NCI-H345 (cell line): ENCODE measurements around the gene TRIP13.
"Not testable (repeated sequence)": the region's sequence is repeated elsewhere in the genome, so short reads cannot be mapped to it uniquely, and the experiment has no call there.

Source experiments
- DNase-seq: peaks from one replicate; lab custom pipeline; 2025; lab: John Stamatoyannopoulos, UW

Gene TRIP13

GRCh38 chr5:920321-920720 is 27.6 kb downstream of the TRIP13 start:
- DNase-seq = no peak

DNA sequence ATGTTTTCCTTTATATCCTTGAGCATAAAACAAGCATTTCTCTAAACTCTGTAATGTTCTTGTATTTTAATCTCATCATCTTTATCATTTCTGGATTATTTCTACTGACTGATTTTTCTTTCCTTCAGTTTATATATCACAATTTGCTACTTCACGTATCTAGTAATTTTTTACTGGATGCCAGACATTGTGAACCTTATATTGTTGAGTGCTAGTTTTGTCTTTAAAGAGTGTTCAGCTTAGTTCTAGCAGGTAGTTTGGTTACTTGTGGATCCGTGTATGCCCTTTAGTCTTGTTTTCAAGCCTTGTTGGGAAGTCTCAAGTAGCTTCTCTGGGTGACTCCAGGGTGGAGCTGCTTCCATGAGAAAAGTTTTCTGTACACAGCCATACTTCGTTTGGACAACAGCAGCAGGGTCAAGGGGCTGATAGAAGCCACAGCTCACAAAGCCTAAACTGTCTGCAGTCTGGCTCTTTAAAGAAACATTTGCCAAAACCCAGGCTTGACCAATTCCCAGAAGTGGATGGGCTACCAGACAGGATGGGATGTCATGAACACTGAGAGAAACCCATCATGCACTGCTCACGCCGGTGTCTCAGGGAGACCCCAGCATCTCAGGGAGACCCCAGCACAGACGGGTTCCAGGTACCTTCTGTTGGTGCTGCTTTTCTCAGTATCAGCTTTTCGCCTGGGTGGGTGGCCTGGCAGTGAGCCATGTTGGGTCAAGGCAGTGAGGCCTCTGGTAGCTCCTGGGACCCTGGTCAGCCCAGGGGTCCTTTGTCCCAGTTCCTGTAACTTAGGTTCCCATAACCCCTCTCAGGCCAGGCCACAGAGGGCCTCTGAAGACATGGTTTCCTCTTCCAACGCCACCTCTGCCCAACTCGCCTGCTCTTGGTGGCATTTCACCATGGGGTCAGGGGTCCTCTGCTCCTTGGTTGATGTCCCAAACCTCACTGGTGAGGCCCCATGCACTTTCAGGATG is 29.1 kb downstream of the TRIP13 start:
- DNase-seq = no peak

DNA sequence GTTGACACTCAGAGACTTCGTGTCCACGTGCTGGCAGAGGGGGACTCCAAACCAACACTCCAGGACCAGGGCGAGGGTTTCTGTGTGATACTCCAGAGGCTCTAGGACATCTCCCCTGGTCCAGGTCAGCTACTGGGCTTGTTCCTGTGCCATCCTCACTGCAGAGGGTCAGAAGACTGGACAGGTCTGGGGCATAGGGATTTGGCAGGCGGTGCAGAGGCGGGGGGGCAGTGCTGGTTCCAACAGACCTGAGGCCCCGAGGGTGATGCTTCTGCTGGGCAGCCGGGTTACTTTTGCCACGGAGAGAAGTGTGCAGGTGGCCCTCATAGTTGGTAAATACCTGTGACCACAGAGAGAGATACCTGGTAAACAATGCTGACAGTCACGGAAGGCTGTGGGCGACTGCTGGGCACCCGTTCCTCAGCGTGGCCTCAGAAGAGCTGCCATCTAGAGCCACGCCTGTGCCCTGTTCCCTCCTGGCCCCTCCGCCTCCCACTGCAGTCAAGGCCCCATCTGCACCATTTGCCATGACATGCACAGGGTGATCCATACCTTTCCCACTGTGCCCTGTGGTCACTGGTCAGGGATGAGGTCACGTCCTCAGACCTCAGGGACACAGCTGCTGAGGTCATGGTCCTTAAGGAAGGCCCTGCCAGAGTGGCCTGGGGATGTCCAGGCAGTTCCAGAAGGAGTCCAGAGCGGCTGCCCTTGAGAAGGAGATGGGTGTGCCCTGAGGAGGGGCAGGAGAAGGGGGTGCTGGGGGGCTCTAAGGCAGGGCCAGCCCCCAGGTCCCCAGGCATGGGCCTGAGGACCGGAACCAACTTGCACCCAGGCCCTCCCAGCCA is 30.0 kb downstream of the TRIP13 start:
- DNase-seq = no peak

- DNase-seq = peak; percentile 74
Measured at GRCh38 chr5:923281-923873, 30.7 kb downstream of the TRIP13 start.

DNA sequence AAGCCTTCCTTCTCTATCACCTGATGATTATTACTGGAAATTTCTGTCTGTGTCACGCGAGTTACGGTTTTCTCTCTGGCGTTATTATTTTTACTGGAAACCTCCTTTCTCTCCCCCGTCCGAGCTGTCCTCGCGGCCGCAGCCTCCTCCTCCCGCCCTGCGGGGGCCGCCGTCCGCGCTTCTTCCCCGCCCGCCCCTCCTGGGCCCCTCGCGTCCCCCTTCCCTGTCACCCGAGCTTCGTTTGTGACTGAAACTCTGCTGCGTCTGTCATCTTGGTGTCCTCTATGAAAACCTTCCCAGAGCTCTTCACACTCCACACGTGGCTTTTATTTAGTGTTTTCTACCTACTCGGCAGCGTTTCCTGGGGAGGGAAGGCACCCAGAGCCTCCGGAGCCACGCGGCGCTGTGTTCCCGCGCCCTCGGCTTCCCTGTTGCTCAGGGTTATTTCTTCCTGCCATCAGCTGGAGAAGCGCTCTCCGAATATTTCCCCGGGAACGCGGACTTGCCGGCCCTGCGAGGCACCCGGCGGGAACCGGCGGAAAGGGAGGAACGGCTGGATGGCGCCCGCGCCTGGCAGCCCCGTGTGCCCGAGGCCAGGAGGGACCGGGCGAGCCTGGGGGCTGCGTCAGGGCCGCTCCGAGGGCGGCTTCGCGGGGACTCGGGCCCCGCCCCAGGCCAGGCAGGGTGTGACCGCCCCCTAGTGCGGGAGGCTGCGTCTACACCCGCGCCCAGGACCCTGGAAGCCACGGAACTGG is 33.9 kb downstream of the TRIP13 start:
- DNase-seq = no peak

- no peak for DNase-seq
Measured at GRCh38 chr5:927172-928015, 34.7 kb downstream of the TRIP13 start.

DNA sequence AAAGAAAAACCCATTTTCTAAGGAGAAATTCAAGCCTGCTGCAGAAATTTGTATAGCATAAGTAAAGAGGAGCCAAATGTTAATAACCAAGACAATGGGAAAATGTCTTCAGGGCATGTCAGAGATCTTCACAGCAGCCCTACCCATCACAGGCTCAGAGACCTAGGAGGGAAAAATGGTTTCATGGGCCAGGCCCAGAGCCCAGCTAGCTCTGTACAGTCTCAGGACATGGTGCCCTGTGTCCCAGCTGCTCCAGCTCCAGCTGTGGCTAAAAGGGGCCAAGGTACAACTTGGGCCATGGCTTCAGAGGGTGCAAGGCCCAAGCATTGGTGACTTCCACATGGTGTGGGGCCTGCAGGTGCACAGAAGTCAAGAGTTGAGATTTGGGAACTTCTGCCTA is 36.5 kb downstream of the TRIP13 start:
- not testable (repeated sequence) for DNase-seq

DNA sequence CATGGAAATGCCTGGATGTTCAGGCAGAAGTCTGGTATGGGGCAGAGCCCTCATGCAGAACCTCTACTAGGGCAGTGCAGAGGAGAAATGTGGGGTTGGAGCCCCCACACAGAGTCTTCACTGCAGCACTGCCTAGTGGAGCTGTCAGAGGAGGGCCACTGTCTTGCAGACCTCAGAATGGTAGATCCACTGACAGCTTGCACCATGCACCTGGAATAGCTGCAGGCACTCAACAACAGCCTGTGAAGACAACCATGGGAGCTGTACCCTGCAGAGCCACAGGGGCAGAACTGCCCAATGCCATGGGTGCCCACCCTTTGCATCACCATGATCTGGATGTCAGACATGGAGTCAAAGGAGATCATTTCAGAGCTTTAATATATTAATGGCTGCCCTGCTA is 36.9 kb downstream of the TRIP13 start:
- no peak for DNase-seq

DNA sequence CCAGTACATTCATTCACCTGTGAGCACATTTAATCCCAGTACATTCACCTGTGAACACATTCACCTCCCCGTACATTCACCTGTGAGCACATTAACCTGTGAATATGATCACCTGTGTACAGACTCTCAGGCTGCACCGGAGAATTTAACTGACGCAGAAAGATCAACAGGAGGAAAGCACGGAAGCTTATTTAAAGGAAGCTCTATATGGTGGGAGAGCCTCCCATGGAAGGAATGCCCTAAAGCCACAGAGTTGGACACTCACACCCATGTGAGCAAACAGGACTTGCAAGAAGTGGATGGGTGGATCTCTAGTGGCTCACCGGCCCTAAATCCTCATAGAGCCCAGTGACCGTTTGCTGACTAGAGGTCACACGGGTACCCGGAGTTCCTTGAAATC is 38.2 kb downstream of the TRIP13 start:
- no peak for DNase-seq

GRCh38 chr5:931570-932145 is 39.0 kb downstream of the TRIP13 start:
- no peak for DNase-seq

DNA sequence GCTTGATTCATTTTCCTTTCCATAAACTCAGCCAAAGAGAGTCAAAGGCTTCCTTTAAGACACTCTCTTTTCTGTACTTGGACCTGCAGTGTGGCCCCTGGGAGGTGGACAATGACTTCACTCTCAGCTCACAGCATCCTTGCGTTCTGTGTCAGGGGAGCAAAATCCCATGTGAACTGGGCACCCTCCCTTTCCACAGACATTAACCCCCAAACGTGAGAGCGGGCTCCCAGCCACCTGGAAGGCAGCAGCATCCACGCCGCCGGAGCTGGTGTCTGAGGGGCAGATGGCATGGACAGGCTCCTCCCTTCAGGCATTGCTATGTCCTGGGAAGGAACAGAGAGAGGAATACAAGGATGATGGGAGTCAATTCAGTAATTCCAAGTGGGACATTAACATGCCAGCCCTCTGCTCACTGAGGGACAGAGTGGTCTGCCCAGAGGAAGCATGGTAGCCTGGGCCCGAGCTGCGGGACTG is 39.5 kb downstream of the TRIP13 start:
- no peak for DNase-seq

- DNase-seq = no peak
Measured at GRCh38 chr5:932628-933250, 40.1 kb downstream of the TRIP13 start.

GRCh38 chr5:933251-933861 is 40.7 kb downstream of the TRIP13 start:
- DNase-seq = no peak

DNA sequence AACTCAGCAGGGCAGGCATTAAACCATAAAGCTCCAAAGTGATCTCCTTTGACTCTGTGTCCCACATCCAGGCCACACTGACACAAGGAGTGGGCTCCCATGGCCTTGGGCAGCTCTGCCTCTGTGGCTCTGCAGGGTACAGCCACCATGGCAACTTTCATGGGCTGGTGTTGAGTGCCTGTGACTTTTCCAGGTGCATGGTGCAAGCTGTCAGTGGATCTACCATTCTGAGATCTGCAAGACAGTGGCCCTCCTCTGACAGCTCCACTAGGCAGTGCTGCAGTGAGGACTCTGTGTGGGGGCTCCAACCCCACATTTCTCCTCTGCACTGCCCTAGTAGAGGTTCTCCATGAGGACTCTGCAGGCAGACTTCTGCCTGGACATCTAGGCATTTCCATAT is 41.3 kb downstream of the TRIP13 start:
- not testable (repeated sequence) for DNase-seq

DNA sequence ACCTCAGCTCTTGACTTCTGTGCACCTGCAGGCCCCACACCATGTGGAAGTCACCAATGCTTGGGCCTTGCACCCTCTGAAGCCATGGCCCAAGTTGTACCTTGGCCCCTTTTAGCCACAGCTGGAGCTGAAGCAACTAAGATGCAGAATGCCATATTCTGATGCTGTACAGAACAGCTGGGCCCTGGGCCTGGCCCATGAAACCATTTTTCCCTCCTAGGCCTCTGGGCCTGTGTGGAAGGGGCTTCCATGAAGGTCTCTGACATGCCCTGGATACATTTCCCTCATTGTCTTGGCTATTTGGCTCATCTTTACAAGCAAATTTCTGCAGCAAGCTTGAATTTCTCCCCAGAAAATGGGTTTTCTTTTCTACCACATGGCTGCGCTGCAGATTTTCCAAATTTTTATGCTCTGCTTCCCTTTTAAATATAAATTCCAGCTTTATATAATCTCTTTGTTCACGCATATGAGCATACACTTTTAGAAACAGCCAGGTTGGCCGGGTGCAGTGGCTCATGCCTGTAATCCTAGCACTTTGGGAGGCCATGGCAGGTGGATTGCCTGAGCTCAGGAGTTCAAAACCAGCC is 41.8 kb downstream of the TRIP13 start:
- DNase-seq = not testable (repeated sequence)

GRCh38 chr5:935510-936084 is 42.9 kb downstream of the TRIP13 start:
- DNase-seq = no peak

GRCh38 chr5:936149-937144 is 43.8 kb downstream of the TRIP13 start:
- DNase-seq = no peak
